HG02981 (cell line): ENCODE data around the gene FPR1.

ENCODE experiments used
- ATAC-seq: cut with Tn5 transposase; IDR thresholded peaks from one replicate; pipeline ENCODE4 v1.9.1; 2021; ENCODE audit warnings: mild to moderate bottlenecking, moderate library complexity; ENCODE audit not compliant: unreplicated experiment

The FPR1 gene

GRCh38 chr19:51751655-51752054 is at the start of gene FPR1:
TSS of gene FPR1 (minus strand) at chr19:51751878. CDS start at chr19:51746994, 4,884 bp downstream.
- no peak for ATAC-seq

GRCh38 chr19:51800473-51801244 is 49.0 kb upstream of the FPR1 start:
- no peak for ATAC-seq

DNA sequence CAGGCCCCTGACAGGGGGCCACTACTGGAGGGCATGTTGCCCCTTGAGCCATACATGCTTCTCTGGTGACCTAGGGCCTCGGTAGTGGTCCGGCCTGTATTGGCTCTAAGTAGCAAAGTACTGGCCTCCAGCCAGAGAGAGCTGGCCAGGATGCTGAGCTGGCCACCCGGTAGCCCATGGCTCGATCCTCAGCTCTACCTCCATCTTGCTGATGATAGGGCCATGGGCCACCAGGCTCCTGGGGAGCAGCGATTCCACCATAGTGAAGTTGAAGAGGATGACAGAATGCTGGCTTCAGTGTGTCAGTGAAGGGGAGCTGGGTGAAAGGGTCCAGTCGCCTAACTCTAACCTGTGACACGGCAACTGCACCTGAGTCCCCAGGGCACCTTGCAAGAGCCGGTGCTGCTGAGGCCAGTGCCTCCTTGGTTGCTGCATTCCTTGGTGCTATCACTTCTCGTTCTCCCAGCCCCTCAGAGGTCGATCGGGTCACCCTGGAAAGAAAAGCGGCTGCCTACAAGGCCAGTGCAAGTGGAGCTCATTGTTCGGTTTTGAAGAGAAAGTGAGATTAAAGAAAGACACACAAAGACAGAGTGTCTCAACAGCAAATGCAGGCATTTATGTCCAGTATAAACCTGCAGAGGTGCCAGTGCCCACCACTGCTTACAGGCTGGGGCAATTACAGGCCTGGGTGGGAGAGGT is 48.2 kb upstream of the FPR1 start:
- no peak for ATAC-seq

- ATAC-seq: no peak
Measured at GRCh38 chr19:51799034-51799773, 47.5 kb upstream of the FPR1 start.

- no peak for ATAC-seq
Measured at GRCh38 chr19:51798062-51798461, 46.4 kb upstream of the FPR1 start.

GRCh38 chr19:51797480-51797879 is 45.8 kb upstream of the FPR1 start:
- ATAC-seq: no peak

- no peak for ATAC-seq
Measured at GRCh38 chr19:51796195-51796679, 44.6 kb upstream of the FPR1 start.

DNA sequence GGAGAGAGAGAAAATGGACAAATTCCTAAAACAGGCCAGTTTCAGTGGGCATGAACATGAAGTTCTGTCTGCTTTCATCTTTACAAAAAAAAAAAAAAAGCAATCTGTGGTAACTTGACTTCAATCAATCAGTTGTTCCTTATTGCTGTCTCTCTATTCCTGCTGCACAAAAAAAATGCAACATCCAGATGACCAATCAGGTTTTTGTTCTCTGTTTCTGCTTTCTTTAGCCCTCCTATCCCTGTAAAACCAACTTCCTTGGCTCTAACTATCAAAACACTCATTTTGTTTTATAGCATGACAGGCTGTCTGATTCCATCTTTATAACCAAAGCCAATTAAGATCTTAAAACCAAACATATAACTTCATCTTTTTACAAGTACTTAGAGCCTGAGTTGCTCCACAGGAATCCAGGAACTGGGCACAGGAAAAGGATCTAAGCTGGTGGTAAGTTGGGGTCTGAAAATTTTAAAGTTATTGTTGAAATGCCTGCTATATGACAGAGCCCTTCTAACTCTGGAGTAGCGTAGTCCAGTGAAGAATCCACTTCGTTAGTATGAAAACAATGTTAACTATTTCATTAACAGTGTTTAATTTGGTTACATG is 43.3 kb upstream of the FPR1 start, which contains the start of gene FPR3:
Gene FPR3 (plus strand): TSS at position 273 of the 606 bp plus-strand sequence. CDS start 28,592 bp downstream, outside the sequence.
- no peak for ATAC-seq

GRCh38 chr19:51793994-51794393 is 42.3 kb upstream of the FPR1 start:
- ATAC-seq: no peak

- ATAC-seq: no peak
Measured at GRCh38 chr19:51792932-51793331, 41.3 kb upstream of the FPR1 start.

- no peak for ATAC-seq
Measured at GRCh38 chr19:51789061-51789795, 37.5 kb upstream of the FPR1 start.

DNA sequence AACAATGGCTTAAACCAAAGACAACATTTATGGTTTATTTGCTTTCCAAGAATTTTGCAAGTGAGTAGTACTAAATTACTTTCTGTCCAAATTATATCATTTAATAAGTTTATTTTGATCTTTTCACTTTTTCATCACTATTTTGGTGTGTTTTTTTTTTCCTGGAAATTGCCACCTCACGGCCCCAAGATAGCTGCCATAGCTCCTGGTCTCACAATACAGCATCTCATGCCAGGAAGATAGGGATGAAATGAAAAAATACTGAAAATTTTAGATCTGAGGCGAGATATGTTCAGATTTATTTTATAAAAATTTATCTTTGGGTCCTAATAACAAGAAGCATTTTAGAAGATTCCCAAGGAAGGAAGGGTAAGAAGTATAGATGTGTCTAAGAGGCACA is 36.4 kb upstream of the FPR1 start:
- no peak for ATAC-seq

DNA sequence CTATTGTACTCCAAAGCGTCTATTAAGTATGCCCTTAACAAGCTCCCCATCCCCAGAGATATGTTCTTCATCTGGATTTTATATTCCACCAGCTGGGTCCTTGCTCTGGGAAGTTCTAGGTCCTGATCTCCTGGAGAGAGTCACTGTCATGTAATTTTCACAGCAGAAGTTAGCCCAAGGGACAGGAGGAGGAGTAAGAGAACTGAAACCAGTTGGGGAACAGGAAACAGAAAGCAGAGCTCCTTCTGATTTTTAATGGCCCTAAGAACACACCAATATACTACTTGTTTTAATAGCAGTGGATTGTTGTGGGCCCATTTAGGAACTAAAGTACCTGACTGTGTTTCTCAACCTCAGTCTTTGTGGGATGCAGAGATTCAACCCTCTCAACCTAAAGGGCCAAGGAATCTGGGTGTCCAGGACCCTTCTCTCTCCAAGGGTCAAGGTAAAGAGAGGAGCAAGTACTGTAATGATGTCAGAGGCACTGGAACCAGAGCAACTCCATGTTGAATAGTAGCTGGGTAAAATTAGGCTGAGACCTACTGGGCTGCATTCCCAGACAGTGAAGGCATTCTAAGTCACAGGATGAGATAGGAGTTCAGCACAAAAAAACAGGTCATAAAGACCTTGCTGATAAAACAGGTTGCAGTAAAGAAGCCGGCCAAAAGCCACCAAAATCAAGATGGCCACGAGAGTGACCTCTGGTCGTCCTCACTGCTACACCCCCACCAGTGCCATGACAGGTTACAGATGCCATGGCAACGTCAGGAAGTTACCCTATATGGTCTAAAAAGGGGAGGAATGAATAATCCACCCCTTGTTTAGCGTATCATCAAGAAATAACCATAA is 35.2 kb upstream of the FPR1 start:
- no peak for ATAC-seq

DNA sequence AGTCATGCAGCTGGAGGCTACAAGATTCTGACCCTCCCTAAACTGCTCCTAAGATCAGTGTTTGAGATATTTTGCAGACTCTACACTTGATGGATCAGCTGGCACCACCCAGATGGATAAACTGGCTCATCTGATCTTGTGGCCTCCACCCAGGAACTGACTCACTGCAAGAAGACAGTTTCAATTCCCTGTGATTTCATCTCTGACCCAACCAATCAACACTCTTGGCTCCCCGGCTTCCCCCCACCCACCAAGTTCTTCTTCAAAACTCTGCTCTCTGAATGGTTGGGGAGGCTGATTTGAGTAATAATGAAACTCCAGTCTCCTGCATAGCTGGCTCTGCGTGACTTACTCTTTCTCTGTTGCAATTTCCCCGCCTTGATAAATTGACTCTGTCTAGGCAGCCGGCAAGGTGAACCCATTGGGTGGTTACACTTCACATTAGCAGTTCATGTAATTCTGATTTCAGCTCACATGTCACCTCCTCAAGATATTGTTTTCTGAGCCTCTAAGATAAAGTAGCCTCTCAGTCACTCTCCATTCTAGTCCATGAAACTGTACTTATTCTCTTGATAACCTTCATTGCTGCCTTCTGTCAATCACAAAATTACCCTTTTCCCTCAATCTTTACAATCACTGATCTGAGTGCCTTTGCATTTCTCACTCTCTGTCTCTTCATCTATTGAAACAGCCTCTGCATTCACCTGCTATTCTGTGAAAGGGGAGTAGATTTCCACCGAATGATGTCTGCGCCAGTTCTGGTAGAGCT is 33.4 kb upstream of the FPR1 start:
- ATAC-seq: no peak

DNA sequence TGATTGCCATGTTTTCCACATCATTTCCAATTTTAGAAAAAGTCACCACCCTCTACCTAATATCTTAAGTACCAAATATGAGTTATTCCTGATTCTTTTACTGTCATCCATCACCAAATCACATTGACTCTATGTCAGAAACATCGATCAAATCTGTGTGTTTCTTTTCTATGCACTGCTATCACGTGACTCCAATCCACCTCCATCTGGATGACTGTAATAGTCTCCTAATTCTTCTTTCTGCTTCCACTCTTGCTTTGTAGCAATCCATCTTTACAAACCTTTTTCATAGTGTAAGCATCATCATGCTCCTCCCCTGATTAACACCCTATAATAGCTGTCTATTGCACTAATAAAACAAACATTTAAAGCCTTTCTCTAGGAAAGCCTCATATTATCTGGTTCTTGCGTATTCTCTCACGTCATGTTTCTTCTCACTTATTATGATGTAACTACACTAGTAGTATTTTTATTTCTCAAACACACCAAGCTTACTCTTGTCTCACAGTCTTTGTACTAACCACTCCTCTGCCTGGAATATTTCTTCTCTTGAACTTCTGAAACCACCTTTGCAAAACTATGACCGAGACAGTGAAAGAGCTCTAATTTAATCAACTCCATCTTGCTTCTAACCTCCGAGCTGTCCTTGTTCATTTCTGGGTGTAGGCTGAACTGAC is 32.6 kb upstream of the FPR1 start:
- ATAC-seq: no peak

DNA sequence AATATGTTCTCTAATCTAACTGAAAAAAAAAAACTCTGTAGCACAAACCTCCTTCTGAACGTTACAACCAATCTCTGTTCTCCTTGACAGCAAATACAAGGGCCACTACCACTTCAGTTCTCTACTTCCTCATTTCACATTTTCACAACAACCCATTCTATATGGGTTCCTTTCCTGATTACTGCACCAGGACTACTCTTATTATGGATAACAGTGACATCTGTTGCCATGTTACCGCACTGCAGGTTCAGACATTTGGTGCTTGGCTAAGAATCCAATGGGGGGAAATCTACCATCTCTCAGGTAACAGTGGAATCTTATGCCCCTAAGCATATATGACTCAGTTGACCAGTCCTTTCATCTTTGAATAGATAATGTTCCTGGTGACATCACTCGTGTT is 31.7 kb upstream of the FPR1 start:
- no peak for ATAC-seq

- no peak for ATAC-seq
Measured at GRCh38 chr19:51781999-51782398, 30.3 kb upstream of the FPR1 start.

- ATAC-seq: no peak
Measured at GRCh38 chr19:51780270-51780669, 28.6 kb upstream of the FPR1 start.
